SJSA1 (cell line): ENCODE data around the gene KCNK5. TPM values are rescaled to one million over a fixed set of nuclear protein-coding genes. Genes with fewer than 3 reads are reported as not detected.

Experiments
- DNase-seq, 2 experiments: peaks; one replicate each; pipeline ENCODE4 v3.0.0-alpha.2; 2015 to 2020; ENCODE audit warnings: low spot score in 2 of 2, low read depth in 1 of 2
- H3K27ac ChIP-seq: fragments of 250-450 bp; sonication (Bioruptor Pico); 2 replicates; pipeline ENCODE4 v1.5.1; 2020; ENCODE audit warnings: mild to moderate bottlenecking, moderate library complexity
- H3K27me3 ChIP-seq: fragments of 250-450 bp; sonication (Bioruptor Pico); replicated peaks from 2 replicates; pipeline ENCODE4 v1.5.1; 2020; ENCODE audit warnings: mild to moderate bottlenecking, moderate library complexity
- H3K36me3 ChIP-seq: fragments of 250-450 bp; sonication (Bioruptor Pico); 2 replicates; pipeline ENCODE4 v1.5.1; 2020; ENCODE audit warnings: mild to moderate bottlenecking
- H3K4me1 ChIP-seq: fragments of 250-450 bp; sonication (Bioruptor Pico); replicated peaks from 2 replicates; pipeline ENCODE4 v1.6.1; 2021; ENCODE audit warnings: mild to moderate bottlenecking
- H3K4me3 ChIP-seq: fragments of 250-450 bp; sonication (Bioruptor Pico); 2 replicates; pipeline ENCODE4 v1.5.1; 2020; ENCODE audit warnings: mild to moderate bottlenecking
- H3K9me3 ChIP-seq: fragments of 250-450 bp; sonication (Bioruptor Pico); replicated peaks from 2 replicates; pipeline ENCODE4 v1.5.1; 2020; ENCODE audit warnings: mild to moderate bottlenecking
- total RNA-seq: library from RNA; depleted of rRNA; stranded (reverse); fragments of >200 nt; shearing (Covaris generic); gene quantifications from 2 replicates; pipeline ENCODE4 v1.2.3, GENCODE V29; 2014

KCNK5 gene
- total RNA-seq, 1 experiment from 2014 or later, result not detected

- no peak for DNase-seq
- Histone ChIP-seq H3K27me3 (no peaks in the 10 kb centered on the region; the same call in 1 of the 2 replicates), H3K27ac (no peak overlapping the region), H3K9me3 (no peaks in the 10 kb centered on the region), H3K4me1 (no peaks in the 10 kb centered on the region), H3K36me3 (no peaks in the 10 kb centered on the region), H3K4me3 (no peak overlapping the region)
Observed at GRCh38 chr6:39206250-39206721, 23.0 kb downstream of the KCNK5 start.

DNA sequence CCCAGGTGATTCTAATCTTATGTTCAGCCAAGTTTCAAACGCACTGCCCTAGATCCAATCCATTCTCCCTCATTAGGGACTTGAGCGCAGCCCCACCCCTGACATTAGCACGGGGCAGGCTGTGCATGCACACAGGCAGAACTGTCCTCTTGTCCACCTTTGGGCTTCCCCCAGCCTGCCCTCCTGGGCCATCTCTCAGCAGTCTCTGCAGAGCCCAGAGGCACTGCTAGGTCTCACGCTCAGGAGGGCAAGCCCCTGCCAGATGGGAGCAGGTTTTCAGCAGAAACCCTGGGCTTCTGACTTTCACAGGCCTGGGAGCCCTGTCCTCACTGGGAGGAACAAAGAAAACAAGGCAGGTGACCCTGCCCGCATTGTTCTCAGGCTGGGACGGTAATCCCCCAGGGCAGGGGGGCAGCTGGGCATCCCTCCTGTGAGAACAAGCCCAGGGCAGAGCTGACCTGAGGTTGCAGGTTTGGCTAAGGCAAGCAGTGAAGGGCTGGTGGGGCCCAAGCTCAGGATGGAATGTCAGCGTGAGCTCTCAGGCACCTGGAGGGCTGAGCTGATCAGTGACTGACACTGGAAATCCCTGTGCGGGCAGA, 24.5 kb downstream of the KCNK5 start:
- Histone ChIP-seq H3K4me1 (no peaks in the 10 kb centered on the region), H3K4me3 (no peak overlapping the region), H3K9me3 (no peaks in the 10 kb centered on the region), H3K36me3 (no peaks in the 10 kb centered on the region), H3K27me3 (no peaks in the 10 kb centered on the region), H3K27ac (no peak overlapping the region)
- DNase-seq, result no peak

- H3K27ac ChIP-seq, result no peak overlapping the region
- H3K9me3 ChIP-seq, result no peaks in the 10 kb centered on the region
- no peaks in the 10 kb centered on the region for H3K36me3 ChIP-seq
- H3K4me3 ChIP-seq, result no peak overlapping the region
- H3K4me1 ChIP-seq, result no peaks in the 10 kb centered on the region
- no peaks in the 10 kb centered on the region for H3K27me3 ChIP-seq
- no peak for DNase-seq
Observed at GRCh38 chr6:39204160-39204495, 25.1 kb downstream of the KCNK5 start.

DNA sequence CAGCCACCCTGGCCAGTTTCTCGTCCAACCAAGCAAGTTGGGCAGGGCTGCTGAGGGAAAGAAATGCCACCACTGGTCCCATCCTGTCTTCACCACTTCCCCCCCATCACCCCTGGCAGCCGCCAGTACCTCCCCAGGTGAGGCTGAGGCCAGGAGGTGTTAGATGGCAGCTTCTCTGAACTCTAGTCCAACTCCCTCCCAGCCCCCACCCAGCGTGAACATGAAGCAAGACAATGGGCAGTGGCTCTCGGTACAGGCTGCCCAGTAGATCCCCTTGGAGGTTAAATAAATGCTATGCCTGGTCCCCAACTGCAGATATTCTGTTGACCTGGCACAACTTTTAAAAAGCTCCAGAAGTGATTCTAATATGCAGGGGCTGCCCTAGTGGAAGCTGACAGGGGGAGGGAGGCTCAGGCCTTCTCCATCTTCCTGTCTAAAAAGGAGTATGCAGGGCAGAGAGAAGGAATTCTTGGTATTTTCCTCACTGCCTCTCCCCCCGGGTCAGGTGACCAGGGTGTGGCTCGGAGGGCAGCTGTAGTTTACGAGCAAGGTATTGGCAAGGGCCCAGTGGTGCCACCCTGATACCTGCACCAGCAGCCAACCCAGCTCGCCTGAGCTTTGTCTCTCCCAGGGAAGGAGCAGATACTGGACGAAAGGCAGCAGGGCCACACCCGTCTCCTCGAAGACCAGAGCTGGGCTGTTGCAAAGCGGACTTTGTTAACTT, 25.7 kb downstream of the KCNK5 start:
- no peaks in the 10 kb centered on the region for H3K9me3 ChIP-seq

GRCh38 chr6:39202166-39202565, 27.1 kb downstream of the KCNK5 start:
- Histone ChIP-seq H3K4me3 (no peak overlapping the region), H3K9me3 (no peaks in the 10 kb centered on the region), H3K27me3 (no peaks in the 10 kb centered on the region), H3K4me1 (no peaks in the 10 kb centered on the region), H3K36me3 (no peaks in the 10 kb centered on the region), H3K27ac (no peak overlapping the region)
- DNase-seq, result no peak

More for the DNA sequence above, 25.7 kb downstream of the KCNK5 start:
- Histone ChIP-seq H3K4me1 (no peaks in the 10 kb centered on the region), H3K36me3 (no peaks in the 10 kb centered on the region), H3K4me3 (no peak overlapping the region), H3K27me3 (no peaks in the 10 kb centered on the region), H3K27ac (no peak overlapping the region)
- DNase-seq, result no peak

DNA sequence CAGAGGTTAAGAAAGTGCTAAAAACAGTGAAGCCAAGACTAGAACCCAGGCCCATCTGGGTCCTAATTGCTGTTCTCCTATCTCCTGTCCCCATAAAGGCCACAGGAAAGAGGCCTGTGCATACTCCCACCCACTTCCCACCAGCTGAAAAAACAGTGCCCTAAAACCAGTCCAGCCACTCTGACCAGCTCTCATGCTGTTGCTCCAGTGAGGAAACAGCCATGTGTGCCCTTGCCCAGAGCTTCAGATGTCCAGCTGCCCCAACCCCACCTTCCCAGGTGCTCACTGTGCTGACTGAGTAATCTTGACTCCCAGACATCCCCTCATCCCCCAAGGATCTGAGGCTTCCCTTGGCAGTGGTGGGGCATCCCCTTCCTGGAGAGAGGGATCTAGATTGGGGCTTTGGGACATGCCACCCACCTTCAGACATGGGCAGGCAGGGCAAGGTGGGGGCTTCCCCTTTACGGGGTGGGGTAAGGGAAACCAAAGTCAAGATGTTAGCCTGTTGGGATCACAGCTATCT, 28.7 kb downstream of the KCNK5 start:
- Histone ChIP-seq H3K36me3 (no peaks in the 10 kb centered on the region), H3K27me3 (no peaks in the 10 kb centered on the region), H3K4me1 (no peaks in the 10 kb centered on the region), H3K27ac (no peak overlapping the region), H3K9me3 (no peaks in the 10 kb centered on the region), H3K4me3 (no peak overlapping the region)
- DNase-seq, result no peak

- Histone ChIP-seq H3K9me3 (no peaks in the 10 kb centered on the region), H3K27ac (no peak overlapping the region), H3K4me3 (no peak overlapping the region), H3K4me1 (no peaks in the 10 kb centered on the region), H3K36me3 (no peaks in the 10 kb centered on the region), H3K27me3 (no peaks in the 10 kb centered on the region)
- DNase-seq, result no peak
Observed at GRCh38 chr6:39199976-39200375, 29.3 kb downstream of the KCNK5 start.

- Histone ChIP-seq H3K9me3 (no peaks in the 10 kb centered on the region), H3K4me3 (no peak overlapping the region), H3K27ac (no peak overlapping the region), H3K36me3 (no peaks in the 10 kb centered on the region), H3K27me3 (no peaks in the 10 kb centered on the region), H3K4me1 (no peaks in the 10 kb centered on the region)
- no peak for DNase-seq
Observed at GRCh38 chr6:39199231-39199940, 29.9 kb downstream of the KCNK5 start.

DNA sequence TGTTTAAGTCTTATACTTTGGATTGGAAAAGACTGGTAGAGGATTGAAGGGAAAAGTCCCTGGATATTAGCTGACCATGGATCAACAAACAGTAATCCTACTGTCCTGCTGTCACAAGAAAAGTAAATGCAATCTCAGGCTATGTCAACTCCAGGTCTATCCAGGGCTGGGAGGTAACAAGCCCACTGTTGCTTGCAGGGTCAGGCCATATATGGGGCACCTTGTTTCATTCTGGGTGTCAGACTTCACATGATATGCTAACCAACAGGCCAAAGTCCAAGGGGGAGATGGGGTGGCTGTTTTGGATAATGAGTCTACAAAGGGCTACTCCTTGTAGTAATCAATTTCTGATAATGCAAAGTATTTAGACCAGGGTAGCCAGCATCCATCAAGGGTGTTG, 30.7 kb downstream of the KCNK5 start:
- H3K9me3 ChIP-seq, result no peaks in the 10 kb centered on the region
- no peak for DNase-seq
- H3K4me3 ChIP-seq, result no peak overlapping the region
- no peaks in the 10 kb centered on the region for H3K4me1 ChIP-seq
- H3K27me3 ChIP-seq, result no peaks in the 10 kb centered on the region
- no peaks in the 10 kb centered on the region for H3K36me3 ChIP-seq
- no peak overlapping the region for H3K27ac ChIP-seq

DNA sequence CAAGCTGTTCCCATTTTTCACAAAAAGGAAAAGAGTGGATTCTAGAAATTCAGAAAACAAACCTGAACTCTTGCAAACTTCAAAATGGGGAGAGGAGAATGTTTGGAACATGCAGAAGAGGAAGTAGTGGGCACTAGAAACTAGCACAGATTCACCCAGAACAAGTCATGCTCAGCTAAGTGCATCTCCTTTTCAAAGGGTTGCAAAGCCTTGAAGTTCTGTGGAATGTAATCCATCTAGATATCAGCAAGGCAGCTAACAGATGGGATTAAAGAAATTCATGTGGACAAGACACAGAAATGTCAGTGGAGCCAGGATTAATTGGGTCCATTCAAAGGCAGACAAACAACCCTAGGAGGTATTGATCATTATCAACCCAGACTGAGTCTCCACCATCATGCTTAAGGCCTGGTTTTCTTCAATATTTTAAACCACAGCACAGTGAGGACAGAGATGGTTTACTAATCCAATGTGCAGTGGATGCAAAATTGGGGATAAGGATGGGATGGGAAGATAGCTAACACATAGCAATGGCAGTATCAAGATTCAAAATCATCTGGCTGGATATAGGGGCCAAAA, 31.3 kb downstream of the KCNK5 start:
- Histone ChIP-seq H3K27me3 (no peaks in the 10 kb centered on the region), H3K4me1 (no peaks in the 10 kb centered on the region), H3K4me3 (no peak overlapping the region), H3K27ac (no peak overlapping the region), H3K9me3 (no peaks in the 10 kb centered on the region), H3K36me3 (no peaks in the 10 kb centered on the region)
- no peak for DNase-seq

DNA sequence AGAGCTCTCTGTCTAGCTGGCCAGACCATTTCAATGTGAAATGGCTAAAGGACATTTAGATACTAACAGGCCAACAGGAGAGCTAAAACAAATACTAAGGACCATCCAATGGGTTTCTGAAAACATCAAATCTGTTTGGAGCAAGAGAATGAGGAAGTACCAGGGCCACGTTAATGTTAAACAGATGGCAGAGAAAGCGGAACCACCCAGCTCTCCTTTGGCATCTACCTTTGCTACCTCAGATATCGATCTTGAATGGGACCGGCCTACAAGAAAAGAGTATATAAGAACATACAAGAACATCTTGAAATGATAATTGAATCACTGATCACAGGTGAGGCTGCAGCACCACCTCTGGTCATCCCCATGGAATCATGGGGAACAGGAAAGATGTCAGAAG, 31.8 kb downstream of the KCNK5 start:
- H3K4me3 ChIP-seq, result no peak overlapping the region
- no peaks in the 10 kb centered on the region for H3K27me3 ChIP-seq
- no peak for DNase-seq
- no peak overlapping the region for H3K27ac ChIP-seq
- no peaks in the 10 kb centered on the region for H3K36me3 ChIP-seq
- H3K9me3 ChIP-seq, result no peaks in the 10 kb centered on the region
- no peaks in the 10 kb centered on the region for H3K4me1 ChIP-seq

- Histone ChIP-seq H3K9me3 (no peaks in the 10 kb centered on the region), H3K36me3 (no peaks in the 10 kb centered on the region), H3K4me1 (no peaks in the 10 kb centered on the region), H3K27me3 (no peaks in the 10 kb centered on the region), H3K4me3 (no peak overlapping the region), H3K27ac (no peak overlapping the region)
- DNase-seq, result no peak
Observed at GRCh38 chr6:39196673-39197091, 32.6 kb downstream of the KCNK5 start.

DNA sequence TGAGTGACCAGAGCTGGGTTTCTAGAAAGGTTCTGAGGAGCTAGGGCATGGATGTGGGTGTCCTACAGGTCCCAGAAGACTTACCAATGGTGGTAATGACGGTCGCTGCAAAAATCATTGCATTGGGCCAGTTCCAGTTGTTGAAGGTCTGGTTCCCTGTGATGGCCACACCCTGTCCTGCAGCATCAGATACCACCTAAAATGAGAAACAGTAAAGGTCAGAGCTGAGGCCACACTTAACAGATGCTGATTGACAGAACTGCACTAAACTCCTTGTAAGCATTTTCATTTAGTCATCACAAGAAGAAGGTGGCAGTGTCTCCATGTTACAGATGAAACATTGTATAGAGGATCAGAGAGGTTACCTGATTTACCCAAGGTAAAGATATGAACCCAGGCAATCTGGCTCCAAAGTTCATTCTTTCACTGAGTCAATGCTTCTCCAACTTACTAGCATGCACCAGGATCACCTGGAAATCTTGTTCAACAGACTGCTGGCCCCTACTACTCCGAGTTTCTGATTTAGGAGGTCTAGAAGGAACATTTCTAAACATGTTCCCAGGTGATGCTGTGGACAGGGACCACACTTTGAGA, 33.4 kb downstream of the KCNK5 start:
- H3K36me3 ChIP-seq, result no peaks in the 10 kb centered on the region

More for the DNA sequence above, 33.4 kb downstream of the KCNK5 start:
- no peak for DNase-seq
- H3K4me3 ChIP-seq, result no peak overlapping the region
- no peaks in the 10 kb centered on the region for H3K9me3 ChIP-seq
- no peak overlapping the region for H3K27ac ChIP-seq
- H3K27me3 ChIP-seq, result no peaks in the 10 kb centered on the region
- H3K4me1 ChIP-seq, result no peaks in the 10 kb centered on the region
